ENCODE measurements around the gene WSB2. TPM values are rescaled to one million over a fixed set of nuclear protein-coding genes. Genes with fewer than 3 reads are reported as not detected.

WSB2 gene
- total and polyA plus RNA-seq, 10 of the 15 experiments (the other 5 are each of a cell fraction or from before 2014, with no cell fraction given): 18.3 to 82.6 (median 43.7) TPM

- RAD21 ChIA-PET (ENCODE audit: unreplicated experiment): no interaction called here
- Histone ChIP-seq H3K27ac (ENCODE audit: control insufficient read depth, insufficient read depth) (no peak overlapping the region), H3K9ac (ENCODE audit: control insufficient read depth, insufficient read depth, low read length) (no peak overlapping the region), H3K27me3 (replicated peaks in 1 of 2; ENCODE audit: control insufficient read depth in 2 of 2, insufficient read depth in 2 of 2, low read length in 1 of 2) (no peaks in the 10 kb centered on the region), H3K4me2 (ENCODE audit: control insufficient read depth, insufficient read depth) (no peak overlapping the region), H4K20me1 (ENCODE audit: control insufficient read depth, insufficient read depth) (no peaks in the 10 kb centered on the region), H3K4me3 (no peak overlapping the region), H3K79me2 (ENCODE audit: control insufficient read depth, insufficient read depth, low read length) (no peaks in the 10 kb centered on the region), H3K4me1 (ENCODE audit: control insufficient read depth, insufficient read depth, low read length) (peaks cover 29% of the 10 kb centered on the region), H2AFZ (ENCODE audit: control insufficient read depth, low read depth, low read length) (no peak overlapping the region), H3K36me3 (ENCODE audit: control insufficient read depth in 2 of 2, insufficient read depth in 2 of 2, low read length in 1 of 2) (peaks cover 15 to 54% of the 10 kb centered on the region in 2 experiments), H3K9me3 (replicated peaks; ENCODE audit: control insufficient read depth, insufficient read depth, low read length) (peaks cover 4% of the 10 kb centered on the region; the same call in 2 of the 3 replicates)
- no TSS peak for BruUV-seq (replicated peaks)
- WGBS (ENCODE audit: insufficient coverage, insufficient replicate concordance, low lambda C conversion rate, missing lambda C conversion rate): 96% methylated on average over 7 of the region's 7 CpGs
- in situ Hi-C loops (cut with MboI): no loop called here
- SMC1A ChIA-PET (ENCODE audit: uncharacterized antibody, unreplicated experiment): interaction anchor here (0.5 to 5.4 kb wide), 9 partner anchors 9 to 554 kb away, joined by 3 to 64 read pairs (median 4); partner anchors contain the start of gene RFC5
- FAIRE-seq (peak; percentile 41), ATAC-seq (no peak), DNase-seq (ENCODE audit: low read depth, low spot score) (no peak)
- POLR2A ChIA-PET: interaction anchor here (0.8 to 1.6 kb wide), 3 partner anchors 16 to 135 kb away, joined by 4 to 7 read pairs (median 4); partner anchors contain the start of gene RFC5
- CTCF ChIA-PET: interaction anchor here (0.8 to 7.5 kb wide), 5 partner anchors 14 to 156 kb away, joined by 3 to 111 read pairs (median 6); no protein-coding TSS in a partner anchor
- TF ChIP-seq ZBTB40 (IDR thresholded peaks at IDR 0.05; ENCODE audit: borderline replicate concordance) (no peak), NR2C1 (IDR thresholded peaks at IDR 0.05) (no peak), BMI1 (IDR thresholded peaks at IDR 0.05; ENCODE audit: borderline replicate concordance) (no peak), FOXM1 (IDR thresholded peaks at IDR 0.05; ENCODE audit: low read depth, low read length) (no peak), STAT1 (conservative IDR thresholded peaks at IDR 0.05) (no peak), HDGF (IDR thresholded peaks at IDR 0.05) (no peak), ASH2L (IDR thresholded peaks at IDR 0.05; ENCODE audit: borderline replicate concordance, low read depth) (no peak), NFIC (IDR thresholded peaks at IDR 0.05; ENCODE audit: low read depth, low read length) (no peak), GATAD2B (conservative IDR thresholded peaks at IDR 0.05; ENCODE audit: low read depth) (no peak), ZNF274 (IDR thresholded peaks at IDR 0.05; ENCODE audit: insufficient read depth, insufficient read length) (no peak), SRF (IDR thresholded peaks at IDR 0.05; ENCODE audit: low read depth in 2 of 2, low read length in 2 of 2) (no peak), PAX5 (IDR thresholded peaks at IDR 0.05; ENCODE audit: borderline replicate concordance, low read depth, low read length) (no peak), CHD4 (IDR thresholded peaks at IDR 0.05) (no peak), SKIL (IDR thresholded peaks at IDR 0.05; ENCODE audit: low read depth, poor library complexity, severe bottlenecking) (no peak), SIX5 (IDR thresholded peaks at IDR 0.05; ENCODE audit: low read depth, low read length, severe bottlenecking) (no peak), NBN (IDR thresholded peaks at IDR 0.05) (no peak)
- intact Hi-C loops (cut with micrococcal nuclease; ENCODE audit: unreplicated experiment): no loop called here
Observed at GRCh38 chr12:118032188-118032587, 28.8 kb downstream of the WSB2 start.
